Stimulated activated CD8-positive, alpha-beta memory T cell treated with anti-CD3 and anti-CD28 coated beads, Interleukin-12 subunit alpha, Interleukin-12 subunit beta, amount 100 ng/mL, for 24 hours (primary cell): ENCODE results near the gene ZNF24.

Experiments
- DNase-seq: peaks from one replicate; pipeline ENCODE4 v3.0.0-alpha.2; 2020; ENCODE audit errors: extremely low read depth

The ZNF24 gene

GRCh38 chr18:35355140-35355618 is 11.0 kb upstream of the ZNF24 start:
- no peak for DNase-seq

GRCh38 chr18:35352778-35353177 is 8.6 kb upstream of the ZNF24 start:
- no peak for DNase-seq

GRCh38 chr18:35352283-35352682 is 8.1 kb upstream of the ZNF24 start:
- DNase-seq = no peak

- DNase-seq = no peak
These were observed 3.8 kb upstream of the ZNF24 start for GRCh38 chr18:35348001-35348400.

- no peak for DNase-seq
These were observed 1.7 kb upstream of the ZNF24 start for GRCh38 chr18:35345950-35346349.

GRCh38 chr18:35345460-35345921 is 1.3 kb upstream of the ZNF24 start:
- DNase-seq = no peak

GRCh38 chr18:35344736-35345459 is 678 bp upstream of the ZNF24 start:
- no peak for DNase-seq

- no peak for DNase-seq
These were observed 708 bp downstream of the ZNF24 start for GRCh38 chr18:35343488-35343935.

- no peak for DNase-seq
These were observed 6.9 kb downstream of the ZNF24 start for GRCh38 chr18:35337286-35337685.

- no peak for DNase-seq
These were observed 8.4 kb downstream of the ZNF24 start for GRCh38 chr18:35335866-35336265.

- no peak for DNase-seq
These were observed 9.4 kb downstream of the ZNF24 start for GRCh38 chr18:35334821-35335220.

GRCh38 chr18:35334212-35334611 is 10.0 kb downstream of the ZNF24 start:
- no peak for DNase-seq

- DNase-seq = no peak
These were observed 12.7 kb downstream of the ZNF24 start for GRCh38 chr18:35331367-35332087.

GRCh38 chr18:35328868-35329267 is 15.4 kb downstream of the ZNF24 start:
- no peak for DNase-seq

- no peak for DNase-seq
These were observed 17.4 kb downstream of the ZNF24 start for GRCh38 chr18:35326695-35327387.

- DNase-seq = no peak
These were observed 19.1 kb downstream of the ZNF24 start for GRCh38 chr18:35324926-35325655.

- no peak for DNase-seq
These were observed 21.4 kb downstream of the ZNF24 start for GRCh38 chr18:35322486-35323458.

GRCh38 chr18:35311496-35311895 is 32.7 kb downstream of the ZNF24 start:
- DNase-seq = no peak

- no peak for DNase-seq
These were observed 37.5 kb downstream of the ZNF24 start for GRCh38 chr18:35306588-35307250.

GRCh38 chr18:35303610-35304009 is 40.6 kb downstream of the ZNF24 start:
- no peak for DNase-seq
